Measurements from ENCODE around the gene HSPA1A. TPM values are rescaled to one million over a fixed set of nuclear protein-coding genes. Genes with fewer than 3 reads are reported as not detected.
"Not testable (repeated sequence)": the region's sequence is repeated elsewhere in the genome, so short reads cannot be mapped to it uniquely, and the experiment has no call there.

The HSPA1A gene
- total RNA-seq, 1 donor: 76.9 TPM

- no peak for DNase-seq (ENCODE audit: low read depth)
- TF ChIP-seq CTCF (IDR thresholded peaks at IDR 0.05; ENCODE audit: insufficient read depth, low read length): no peak
- no peak overlapping the region for H3K4me3 ChIP-seq (ENCODE audit: low read depth, low read length)
Measured at GRCh38 chr6:31792761-31793171, 22.6 kb upstream of the HSPA1A start.

- DNase-seq (ENCODE audit: low read depth): not testable (repeated sequence)
- peak overlapping the region; percentile 94 for H3K4me3 ChIP-seq (ENCODE audit: low read depth, low read length)
Measured at GRCh38 chr6:31793927-31794245, 21.5 kb upstream of the HSPA1A start.

GRCh38 chr6:31794294-31794865 lies 21.0 kb upstream of the HSPA1A start:
- peak overlapping the region; percentile 94 for H3K4me3 ChIP-seq (ENCODE audit: low read depth, low read length)
- DNase-seq (ENCODE audit: low read depth): peak; percentile 52
- TF ChIP-seq CTCF (IDR thresholded peaks at IDR 0.05; ENCODE audit: insufficient read depth, low read length): no peak

GRCh38 chr6:31794866-31795615 lies 20.3 kb upstream of the HSPA1A start:
- no peak for TF ChIP-seq CTCF (IDR thresholded peaks at IDR 0.05; ENCODE audit: insufficient read depth, low read length)
- DNase-seq (ENCODE audit: low read depth): no peak
- H3K4me3 ChIP-seq (ENCODE audit: low read depth, low read length): peak overlapping the region; percentile 94

GRCh38 chr6:31795616-31796298 lies 19.6 kb upstream of the HSPA1A start, which contains the start of gene VARS1:
TSS of gene VARS1 (minus strand) at chr6:31795752. CDS start at chr6:31795217, 535 bp downstream.
- peak; percentile 68 for TF ChIP-seq CTCF (IDR thresholded peaks at IDR 0.05; ENCODE audit: insufficient read depth, low read length)
- peak; percentile 87 for DNase-seq (ENCODE audit: low read depth)
- H3K4me3 ChIP-seq (ENCODE audit: low read depth, low read length): peak within 1 kb of the TSS; percentile 94

- TF ChIP-seq CTCF (IDR thresholded peaks at IDR 0.05; ENCODE audit: insufficient read depth, low read length): no peak
- no peak overlapping the region for H3K4me3 ChIP-seq (ENCODE audit: low read depth, low read length)
- no peak for DNase-seq (ENCODE audit: low read depth)
Measured at GRCh38 chr6:31796993-31797385, 18.4 kb upstream of the HSPA1A start.

- TF ChIP-seq CTCF (IDR thresholded peaks at IDR 0.05; ENCODE audit: insufficient read depth, low read length): no peak
- no peak overlapping the region for H3K4me3 ChIP-seq (ENCODE audit: low read depth, low read length)
- no peak for DNase-seq (ENCODE audit: low read depth)
Measured at GRCh38 chr6:31797588-31797987, 17.8 kb upstream of the HSPA1A start.
